ENCODE results near the gene ZNF428. TPM values are rescaled to one million over a fixed set of nuclear protein-coding genes. Genes with fewer than 3 reads are reported as not detected.

The ZNF428 gene
- total and polyA plus RNA-seq, 2 of the 8 experiments (the other 6 are each of a cell fraction or from before 2014, with no cell fraction given), result 7.8 to 16.7 TPM

DNA sequence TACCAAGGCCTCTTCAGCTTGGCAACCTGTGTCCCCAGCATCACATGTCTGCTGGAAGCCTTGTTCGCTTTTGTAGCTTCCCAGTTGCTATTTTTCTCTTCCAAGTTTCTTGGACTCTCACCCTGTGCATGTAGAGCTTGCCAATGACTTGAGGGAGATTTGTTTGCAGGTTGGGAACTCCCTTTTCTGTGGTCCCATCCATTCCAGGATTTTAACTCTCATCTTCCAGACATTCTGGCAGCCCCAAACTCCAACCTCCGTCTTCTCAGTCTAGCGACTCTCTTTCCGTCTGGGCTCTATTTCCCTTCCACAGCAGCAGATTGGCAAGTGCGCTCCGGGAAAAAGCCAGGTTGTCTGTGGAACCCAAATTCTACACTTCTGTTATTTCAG lies 41.5 kb upstream of the ZNF428 start (continued):
- TF ChIP-seq, protein P1, sequence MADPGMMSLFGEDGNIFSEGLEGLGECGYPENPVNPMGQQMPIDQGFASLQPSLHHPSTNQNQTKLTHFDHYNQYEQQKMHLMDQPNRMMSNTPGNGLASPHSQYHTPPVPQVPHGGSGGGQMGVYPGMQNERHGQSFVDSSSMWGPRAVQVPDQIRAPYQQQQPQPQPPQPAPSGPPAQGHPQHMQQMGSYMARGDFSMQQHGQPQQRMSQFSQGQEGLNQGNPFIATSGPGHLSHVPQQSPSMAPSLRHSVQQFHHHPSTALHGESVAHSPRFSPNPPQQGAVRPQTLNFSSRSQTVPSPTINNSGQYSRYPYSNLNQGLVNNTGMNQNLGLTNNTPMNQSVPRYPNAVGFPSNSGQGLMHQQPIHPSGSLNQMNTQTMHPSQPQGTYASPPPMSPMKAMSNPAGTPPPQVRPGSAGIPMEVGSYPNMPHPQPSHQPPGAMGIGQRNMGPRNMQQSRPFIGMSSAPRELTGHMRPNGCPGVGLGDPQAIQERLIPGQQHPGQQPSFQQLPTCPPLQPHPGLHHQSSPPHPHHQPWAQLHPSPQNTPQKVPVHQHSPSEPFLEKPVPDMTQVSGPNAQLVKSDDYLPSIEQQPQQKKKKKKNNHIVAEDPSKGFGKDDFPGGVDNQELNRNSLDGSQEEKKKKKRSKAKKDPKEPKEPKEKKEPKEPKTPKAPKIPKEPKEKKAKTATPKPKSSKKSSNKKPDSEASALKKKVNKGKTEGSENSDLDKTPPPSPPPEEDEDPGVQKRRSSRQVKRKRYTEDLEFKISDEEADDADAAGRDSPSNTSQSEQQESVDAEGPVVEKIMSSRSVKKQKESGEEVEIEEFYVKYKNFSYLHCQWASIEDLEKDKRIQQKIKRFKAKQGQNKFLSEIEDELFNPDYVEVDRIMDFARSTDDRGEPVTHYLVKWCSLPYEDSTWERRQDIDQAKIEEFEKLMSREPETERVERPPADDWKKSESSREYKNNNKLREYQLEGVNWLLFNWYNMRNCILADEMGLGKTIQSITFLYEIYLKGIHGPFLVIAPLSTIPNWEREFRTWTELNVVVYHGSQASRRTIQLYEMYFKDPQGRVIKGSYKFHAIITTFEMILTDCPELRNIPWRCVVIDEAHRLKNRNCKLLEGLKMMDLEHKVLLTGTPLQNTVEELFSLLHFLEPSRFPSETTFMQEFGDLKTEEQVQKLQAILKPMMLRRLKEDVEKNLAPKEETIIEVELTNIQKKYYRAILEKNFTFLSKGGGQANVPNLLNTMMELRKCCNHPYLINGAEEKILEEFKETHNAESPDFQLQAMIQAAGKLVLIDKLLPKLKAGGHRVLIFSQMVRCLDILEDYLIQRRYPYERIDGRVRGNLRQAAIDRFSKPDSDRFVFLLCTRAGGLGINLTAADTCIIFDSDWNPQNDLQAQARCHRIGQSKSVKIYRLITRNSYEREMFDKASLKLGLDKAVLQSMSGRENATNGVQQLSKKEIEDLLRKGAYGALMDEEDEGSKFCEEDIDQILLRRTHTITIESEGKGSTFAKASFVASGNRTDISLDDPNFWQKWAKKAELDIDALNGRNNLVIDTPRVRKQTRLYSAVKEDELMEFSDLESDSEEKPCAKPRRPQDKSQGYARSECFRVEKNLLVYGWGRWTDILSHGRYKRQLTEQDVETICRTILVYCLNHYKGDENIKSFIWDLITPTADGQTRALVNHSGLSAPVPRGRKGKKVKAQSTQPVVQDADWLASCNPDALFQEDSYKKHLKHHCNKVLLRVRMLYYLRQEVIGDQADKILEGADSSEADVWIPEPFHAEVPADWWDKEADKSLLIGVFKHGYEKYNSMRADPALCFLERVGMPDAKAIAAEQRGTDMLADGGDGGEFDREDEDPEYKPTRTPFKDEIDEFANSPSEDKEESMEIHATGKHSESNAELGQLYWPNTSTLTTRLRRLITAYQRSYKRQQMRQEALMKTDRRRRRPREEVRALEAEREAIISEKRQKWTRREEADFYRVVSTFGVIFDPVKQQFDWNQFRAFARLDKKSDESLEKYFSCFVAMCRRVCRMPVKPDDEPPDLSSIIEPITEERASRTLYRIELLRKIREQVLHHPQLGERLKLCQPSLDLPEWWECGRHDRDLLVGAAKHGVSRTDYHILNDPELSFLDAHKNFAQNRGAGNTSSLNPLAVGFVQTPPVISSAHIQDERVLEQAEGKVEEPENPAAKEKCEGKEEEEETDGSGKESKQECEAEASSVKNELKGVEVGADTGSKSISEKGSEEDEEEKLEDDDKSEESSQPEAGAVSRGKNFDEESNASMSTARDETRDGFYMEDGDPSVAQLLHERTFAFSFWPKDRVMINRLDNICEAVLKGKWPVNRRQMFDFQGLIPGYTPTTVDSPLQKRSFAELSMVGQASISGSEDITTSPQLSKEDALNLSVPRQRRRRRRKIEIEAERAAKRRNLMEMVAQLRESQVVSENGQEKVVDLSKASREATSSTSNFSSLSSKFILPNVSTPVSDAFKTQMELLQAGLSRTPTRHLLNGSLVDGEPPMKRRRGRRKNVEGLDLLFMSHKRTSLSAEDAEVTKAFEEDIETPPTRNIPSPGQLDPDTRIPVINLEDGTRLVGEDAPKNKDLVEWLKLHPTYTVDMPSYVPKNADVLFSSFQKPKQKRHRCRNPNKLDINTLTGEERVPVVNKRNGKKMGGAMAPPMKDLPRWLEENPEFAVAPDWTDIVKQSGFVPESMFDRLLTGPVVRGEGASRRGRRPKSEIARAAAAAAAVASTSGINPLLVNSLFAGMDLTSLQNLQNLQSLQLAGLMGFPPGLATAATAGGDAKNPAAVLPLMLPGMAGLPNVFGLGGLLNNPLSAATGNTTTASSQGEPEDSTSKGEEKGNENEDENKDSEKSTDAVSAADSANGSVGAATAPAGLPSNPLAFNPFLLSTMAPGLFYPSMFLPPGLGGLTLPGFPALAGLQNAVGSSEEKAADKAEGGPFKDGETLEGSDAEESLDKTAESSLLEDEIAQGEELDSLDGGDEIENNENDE (IDR thresholded peaks at IDR 0.05; ENCODE audit: insufficient replicate concordance, low read length), result no peak
- TF ChIP-seq POLR2AphosphoS5 (IDR thresholded peaks at IDR 0.05; ENCODE audit: low read depth, low read length) (no peak), POLR2A (IDR thresholded peaks at IDR 0.05; ENCODE audit: control extremely low read depth in 1 of 2, low read depth in 2 of 2, low read length in 2 of 2) (no peak), SIX5 (IDR thresholded peaks at IDR 0.05; ENCODE audit: low read depth, low read length) (no peak), TAF7 (optimal IDR thresholded peaks at IDR 0.05; ENCODE audit: borderline replicate concordance, low read depth, low read length) (no peak), CHD1 (IDR thresholded peaks at IDR 0.05; ENCODE audit: low read depth, low read length) (no peak), CEBPB (IDR thresholded peaks at IDR 0.05; ENCODE audit: low read depth, low read length) (no peak), JUND (IDR thresholded peaks at IDR 0.05; ENCODE audit: low read length) (no peak), ATF3 (IDR thresholded peaks at IDR 0.05; ENCODE audit: insufficient read depth, low read depth, low read length) (no peak), RFX5 (IDR thresholded peaks at IDR 0.05; ENCODE audit: borderline replicate concordance, low read depth, low read length) (no peak)
- TF ChIP-seq, protein P2, sequence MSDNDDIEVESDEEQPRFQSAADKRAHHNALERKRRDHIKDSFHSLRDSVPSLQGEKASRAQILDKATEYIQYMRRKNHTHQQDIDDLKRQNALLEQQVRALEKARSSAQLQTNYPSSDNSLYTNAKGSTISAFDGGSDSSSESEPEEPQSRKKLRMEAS (IDR thresholded peaks at IDR 0.05), result no peak
